ENCODE measurements around the gene SLC1A2. TPM values are rescaled to one million over a fixed set of nuclear protein-coding genes. Genes with fewer than 3 reads are reported as not detected.

The SLC1A2 gene
- total RNA-seq, 4 donors from 2014 or later, result 0.84 to 2.1 (median 1.2) TPM

DNA sequence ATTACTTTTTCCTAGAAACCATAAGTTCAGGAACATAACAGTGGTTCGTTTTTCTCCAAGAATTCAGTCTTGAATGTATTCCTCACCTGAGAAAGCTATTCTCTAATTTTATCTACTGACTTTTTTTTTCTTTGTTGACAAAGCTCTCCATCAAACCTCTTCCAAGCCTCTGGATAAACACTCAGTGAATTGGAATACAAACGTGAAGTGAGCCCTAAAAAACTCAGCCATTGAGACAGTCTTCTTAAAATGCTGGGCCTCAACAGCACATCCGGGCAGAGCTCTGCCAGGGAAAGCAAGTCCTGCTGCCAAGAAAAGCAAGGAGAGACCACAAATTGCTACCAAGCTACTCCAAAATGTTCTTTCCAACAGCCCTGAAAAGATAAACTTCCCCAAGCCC is 7.7 kb upstream of the SLC1A2 start:
- no peak overlapping the region for H3K4me3 ChIP-seq (ENCODE audit: low read depth, poor library complexity, severe bottlenecking)
- intact Hi-C loops (cut with DNase I; ENCODE audit: low total_unique reads), result no loop called here
- WGBS, 2 donors, result 41% methylated on average over 3 of the region's 3 CpGs
- no peak for TF ChIP-seq POLR2A (IDR thresholded peaks at IDR 0.05)
- TF ChIP-seq, protein P1, sequence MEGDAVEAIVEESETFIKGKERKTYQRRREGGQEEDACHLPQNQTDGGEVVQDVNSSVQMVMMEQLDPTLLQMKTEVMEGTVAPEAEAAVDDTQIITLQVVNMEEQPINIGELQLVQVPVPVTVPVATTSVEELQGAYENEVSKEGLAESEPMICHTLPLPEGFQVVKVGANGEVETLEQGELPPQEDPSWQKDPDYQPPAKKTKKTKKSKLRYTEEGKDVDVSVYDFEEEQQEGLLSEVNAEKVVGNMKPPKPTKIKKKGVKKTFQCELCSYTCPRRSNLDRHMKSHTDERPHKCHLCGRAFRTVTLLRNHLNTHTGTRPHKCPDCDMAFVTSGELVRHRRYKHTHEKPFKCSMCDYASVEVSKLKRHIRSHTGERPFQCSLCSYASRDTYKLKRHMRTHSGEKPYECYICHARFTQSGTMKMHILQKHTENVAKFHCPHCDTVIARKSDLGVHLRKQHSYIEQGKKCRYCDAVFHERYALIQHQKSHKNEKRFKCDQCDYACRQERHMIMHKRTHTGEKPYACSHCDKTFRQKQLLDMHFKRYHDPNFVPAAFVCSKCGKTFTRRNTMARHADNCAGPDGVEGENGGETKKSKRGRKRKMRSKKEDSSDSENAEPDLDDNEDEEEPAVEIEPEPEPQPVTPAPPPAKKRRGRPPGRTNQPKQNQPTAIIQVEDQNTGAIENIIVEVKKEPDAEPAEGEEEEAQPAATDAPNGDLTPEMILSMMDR (IDR thresholded peaks at IDR 0.05), result no peak
- DNase-seq (ENCODE audit: low spot score in 2 of 2), result no peak

DNA sequence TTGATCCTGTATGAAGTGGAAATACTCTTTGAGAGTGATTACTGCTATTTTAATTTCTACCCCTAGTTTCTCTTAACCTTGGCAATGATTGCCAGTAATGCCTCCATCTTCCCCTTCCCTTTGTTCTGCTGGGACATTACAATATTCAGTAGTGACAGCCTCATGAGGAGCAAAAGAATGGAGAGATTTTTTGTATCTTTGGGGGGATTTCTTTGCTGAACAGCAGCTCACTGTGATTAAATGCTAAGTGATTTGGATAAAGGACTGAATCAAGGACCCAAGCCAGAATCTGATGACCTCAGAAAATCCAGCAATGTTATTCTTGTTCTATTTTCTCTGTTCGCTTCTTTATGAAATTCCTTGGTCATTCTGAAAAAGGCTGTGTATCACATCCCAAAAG is 7.0 kb upstream of the SLC1A2 start:
- DNase-seq (ENCODE audit: low spot score in 2 of 2), result no peak
- no peak overlapping the region for H3K4me3 ChIP-seq (ENCODE audit: low read depth, poor library complexity, severe bottlenecking)
- WGBS, 2 donors, result 65 to 85% methylated on average over 1 of the region's 1 CpG
- TF ChIP-seq, protein P1 (IDR thresholded peaks at IDR 0.05), result no peak
- no peak for TF ChIP-seq POLR2A (IDR thresholded peaks at IDR 0.05)
- intact Hi-C loops (cut with DNase I; ENCODE audit: low total_unique reads), result no loop called here

DNA sequence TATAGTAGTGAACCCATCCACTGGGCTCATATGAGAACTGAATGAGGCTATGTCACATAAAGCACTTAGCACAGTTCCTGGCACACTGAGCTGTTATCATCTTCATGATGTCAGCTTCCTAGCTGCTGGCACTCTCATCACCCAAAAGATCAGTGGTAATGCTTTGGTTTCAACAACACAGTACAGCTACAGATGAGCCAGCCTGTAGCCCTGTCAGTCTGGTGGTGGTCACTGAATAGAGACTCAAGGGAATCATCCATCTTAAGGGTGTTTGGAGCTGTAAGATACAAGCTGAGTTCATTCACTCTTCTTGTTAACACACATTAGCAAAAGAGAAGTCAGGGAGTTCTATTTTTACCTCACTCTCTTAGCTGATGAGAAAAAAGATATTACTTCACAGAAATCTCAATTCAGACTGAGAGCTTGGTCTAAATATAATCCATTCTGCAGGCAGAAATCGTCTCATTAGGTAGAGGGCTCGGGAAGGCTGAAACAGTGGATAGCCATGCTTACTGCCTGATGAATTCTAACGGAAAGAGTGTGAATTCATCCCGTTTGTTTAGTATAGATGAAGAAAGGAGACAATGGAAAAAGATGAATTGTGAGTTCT is 6.3 kb upstream of the SLC1A2 start:
- TF ChIP-seq, protein P1 (IDR thresholded peaks at IDR 0.05), result no peak
- TF ChIP-seq POLR2A (IDR thresholded peaks at IDR 0.05), result no peak
- no peak for DNase-seq (ENCODE audit: low spot score in 2 of 2)
- H3K4me3 ChIP-seq (ENCODE audit: low read depth, poor library complexity, severe bottlenecking), result no peak overlapping the region
- intact Hi-C loops (cut with DNase I; ENCODE audit: low total_unique reads), result no loop called here
- WGBS, 2 donors, result 65 to 70% methylated on average over 4 of the region's 4 CpGs

DNA sequence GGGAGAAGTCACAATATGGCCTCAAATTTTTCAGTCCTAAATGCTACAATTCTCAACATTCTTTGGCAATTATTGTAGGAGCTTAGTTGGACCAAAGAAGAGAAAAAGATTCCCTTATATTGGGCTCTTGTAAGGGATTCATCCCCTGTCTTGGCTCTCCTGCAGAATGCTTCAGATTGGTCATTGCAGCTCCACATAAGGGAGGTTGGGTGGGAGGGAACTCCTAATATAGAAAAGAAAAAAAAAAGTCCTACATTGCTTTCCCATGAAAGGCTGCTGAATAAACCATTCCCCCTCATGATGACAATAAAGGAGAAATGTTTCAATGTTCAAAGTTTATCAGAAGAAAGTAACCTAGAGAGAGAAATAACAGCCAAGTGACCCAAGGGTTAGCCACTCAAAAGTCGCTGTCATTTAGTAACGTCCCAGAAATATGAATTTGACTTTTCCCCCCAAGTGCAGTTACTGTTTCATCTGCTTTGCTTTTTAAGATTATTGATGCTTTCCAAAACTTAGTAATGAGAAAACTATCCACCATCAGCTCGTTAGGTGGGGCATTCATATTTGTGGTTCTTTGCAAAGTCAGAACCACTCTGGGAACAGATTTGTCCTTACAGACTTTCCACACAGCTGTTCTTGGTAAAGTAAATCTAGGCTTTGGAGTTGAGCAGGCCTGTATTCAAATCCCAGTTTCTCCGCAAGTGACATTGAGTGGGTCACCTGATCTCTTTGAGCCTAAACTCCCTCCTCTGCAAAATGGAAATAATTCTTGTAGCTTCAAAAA is 5.0 kb upstream of the SLC1A2 start:
- no peak for DNase-seq (ENCODE audit: low spot score in 2 of 2)
- intact Hi-C loops (cut with DNase I; ENCODE audit: low total_unique reads), result no loop called here
- H3K4me3 ChIP-seq (ENCODE audit: low read depth, poor library complexity, severe bottlenecking), result no peak overlapping the region
- TF ChIP-seq, protein P1 (IDR thresholded peaks at IDR 0.05), result no peak
- no peak for TF ChIP-seq POLR2A (IDR thresholded peaks at IDR 0.05)
- 57 to 71% methylated on average over 4 of the region's 4 CpGs for WGBS, 2 donors

DNA sequence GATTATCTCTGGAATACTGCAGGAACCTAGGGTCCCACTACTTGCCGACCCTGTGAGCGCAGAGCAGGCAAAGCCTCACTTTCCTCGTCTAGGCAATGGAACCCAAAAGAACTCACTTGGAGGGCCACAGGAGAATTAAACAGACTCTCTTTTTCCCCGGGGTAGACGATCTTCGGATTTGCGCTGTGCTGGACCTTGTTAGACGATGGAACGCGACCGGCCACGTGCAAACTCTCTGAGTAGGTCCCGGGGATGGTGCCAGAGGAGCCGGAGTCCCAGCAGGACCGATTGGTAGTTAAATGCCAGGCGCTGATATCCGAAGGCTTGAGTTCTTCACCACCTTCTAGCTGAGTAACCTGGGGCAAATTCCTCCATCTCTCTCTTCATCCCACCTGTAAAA is 1.0 kb upstream of the SLC1A2 start:
- no peak overlapping the region for H3K4me3 ChIP-seq (ENCODE audit: low read depth, poor library complexity, severe bottlenecking)
- TF ChIP-seq, protein P1 (IDR thresholded peaks at IDR 0.05), result no peak
- no peak for TF ChIP-seq POLR2A (IDR thresholded peaks at IDR 0.05)
- intact Hi-C loops (cut with DNase I; ENCODE audit: low total_unique reads), result no loop called here
- WGBS, 2 donors, result 38 to 41% methylated on average over 17 of the region's 17 CpGs
- DNase-seq (ENCODE audit: low spot score in 2 of 2), result no peak

Data from lower leg skin (tissue), 4 donors.